Right lobe of liver (tissue), 4 donors: ENCODE results near the gene KCNT1.

ENCODE experiments used
- POLR2A ChIP-seq: fragments of 450-650 bp; IDR thresholded peaks from one replicate; pipeline ENCODE4 v1.6.1; 2017; ENCODE audit warnings: antibody characterized with exemption, mild to moderate bottlenecking
- TF ChIP-seq, protein P1 (sequence below), 4 donors: fragments of 200-600 bp in 3 of 4; fragments of 450-650 bp in 1 of 4; IDR thresholded peaks; one replicate each; pipeline versions ENCODE4 v1.5.1 to v1.8.0; 2016 to 2022; ENCODE audit warnings: antibody characterized with exemption in 4 of 4, mild to moderate bottlenecking in 2 of 4
- donor health status: DM: no; HTN: no; CAD: no.
- donor health status: DM: no; HTN: no; CAD: no.
- donor health status: DM: no; HTN: yes; CAD: no.

DNA sequence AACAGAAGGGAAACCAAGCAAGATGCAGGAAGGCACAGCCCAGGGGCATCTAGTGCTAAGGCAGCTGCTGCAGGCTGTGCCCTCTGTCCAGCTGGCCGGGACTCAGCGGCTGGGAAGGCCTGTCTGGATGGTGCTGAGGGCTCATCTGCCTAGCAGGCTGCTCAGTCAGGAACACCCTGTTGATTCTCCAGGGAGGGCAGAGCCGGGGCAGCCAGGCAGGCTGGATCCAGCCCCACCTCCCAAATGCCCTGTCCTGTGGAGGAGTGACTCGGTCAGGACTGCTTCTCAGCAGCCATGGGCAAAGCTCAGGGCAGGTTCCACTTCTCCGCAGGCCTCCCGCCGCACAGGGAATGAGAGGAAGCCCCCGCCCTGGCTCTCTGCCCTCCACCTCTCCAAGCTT, 46.7 kb upstream of the KCNT1 start:
- TF ChIP-seq, protein P1, sequence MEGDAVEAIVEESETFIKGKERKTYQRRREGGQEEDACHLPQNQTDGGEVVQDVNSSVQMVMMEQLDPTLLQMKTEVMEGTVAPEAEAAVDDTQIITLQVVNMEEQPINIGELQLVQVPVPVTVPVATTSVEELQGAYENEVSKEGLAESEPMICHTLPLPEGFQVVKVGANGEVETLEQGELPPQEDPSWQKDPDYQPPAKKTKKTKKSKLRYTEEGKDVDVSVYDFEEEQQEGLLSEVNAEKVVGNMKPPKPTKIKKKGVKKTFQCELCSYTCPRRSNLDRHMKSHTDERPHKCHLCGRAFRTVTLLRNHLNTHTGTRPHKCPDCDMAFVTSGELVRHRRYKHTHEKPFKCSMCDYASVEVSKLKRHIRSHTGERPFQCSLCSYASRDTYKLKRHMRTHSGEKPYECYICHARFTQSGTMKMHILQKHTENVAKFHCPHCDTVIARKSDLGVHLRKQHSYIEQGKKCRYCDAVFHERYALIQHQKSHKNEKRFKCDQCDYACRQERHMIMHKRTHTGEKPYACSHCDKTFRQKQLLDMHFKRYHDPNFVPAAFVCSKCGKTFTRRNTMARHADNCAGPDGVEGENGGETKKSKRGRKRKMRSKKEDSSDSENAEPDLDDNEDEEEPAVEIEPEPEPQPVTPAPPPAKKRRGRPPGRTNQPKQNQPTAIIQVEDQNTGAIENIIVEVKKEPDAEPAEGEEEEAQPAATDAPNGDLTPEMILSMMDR (IDR thresholded peaks at IDR 0.05): no peak
- TF ChIP-seq POLR2A: no peak
